Spinal cord (tissue), 10 donors: Measurements from ENCODE around the gene TFR2. TPM values are rescaled to one million over a fixed set of nuclear protein-coding genes. Genes with fewer than 3 reads are reported as not detected.

Experiments
- DNase-seq, 6 donors: peaks; one replicate each; pipeline versions ENCODE4 v3.0.0 to v3.0.0-alpha.2; 2013 to 2015; ENCODE audit warnings: low spot score in 6 of 6, low read depth in 4 of 6
- H3K27ac ChIP-seq: one replicate; pipeline ENCODE4 v1.5.1; 2013; ENCODE audit warnings: low read depth, low read length, control low read depth
- H3K27me3 ChIP-seq: one replicate; pipeline ENCODE4 v1.6.1; 2013; ENCODE audit warnings: low read length; ENCODE audit not compliant: control insufficient read depth, insufficient read depth
- H3K36me3 ChIP-seq: one replicate; pipeline ENCODE4 v1.6.1; 2013; ENCODE audit warnings: low read length; ENCODE audit not compliant: control insufficient read depth, insufficient read depth
- H3K4me1 ChIP-seq: one replicate; pipeline ENCODE4 v1.6.1; 2013; ENCODE audit warnings: low read length; ENCODE audit not compliant: control insufficient read depth, insufficient read depth
- H3K4me3 ChIP-seq: one replicate; pipeline ENCODE4 v1.5.1; 2013; ENCODE audit warnings: low read depth, low read length, control low read depth
- H3K9me3 ChIP-seq: one replicate; pipeline ENCODE4 v1.6.1; 2013; ENCODE audit warnings: low read length; ENCODE audit not compliant: control insufficient read depth, insufficient read depth
- WGBS: methylation state at CpG from one replicate; pipeline ENCODE4 v1.1.5; 2013; ENCODE audit warnings: missing lambda C conversion rate; ENCODE audit not compliant: insufficient coverage; 5-methylcytosine and 5-hydroxymethylcytosine counted together
- polyA plus RNA-seq, 2 donors: library from polyadenylated mRNA; unstranded; fragments of 120-200 nt; gene quantifications; one replicate each; pipeline ENCODE4 v1.2.1, GENCODE V29; 2013; ENCODE audit not compliant: insufficient read length in 2 of 2
- total RNA-seq, 2 donors: library from RNA; depleted of rRNA in 1 of 2; stranded (reverse); fragments of 120-200 nt in 1 of 2; fragments of >200 nt in 1 of 2; gene quantifications; one replicate each; pipeline versions ENCODE4 v1.2.3 to v1.2.4, GENCODE V29; 2013 to 2014
- donor health status: healthy.

TFR2 gene
- total and polyA plus RNA-seq, 4 donors, result 3.7 to 17.9 (median 12.0) TPM

DNA sequence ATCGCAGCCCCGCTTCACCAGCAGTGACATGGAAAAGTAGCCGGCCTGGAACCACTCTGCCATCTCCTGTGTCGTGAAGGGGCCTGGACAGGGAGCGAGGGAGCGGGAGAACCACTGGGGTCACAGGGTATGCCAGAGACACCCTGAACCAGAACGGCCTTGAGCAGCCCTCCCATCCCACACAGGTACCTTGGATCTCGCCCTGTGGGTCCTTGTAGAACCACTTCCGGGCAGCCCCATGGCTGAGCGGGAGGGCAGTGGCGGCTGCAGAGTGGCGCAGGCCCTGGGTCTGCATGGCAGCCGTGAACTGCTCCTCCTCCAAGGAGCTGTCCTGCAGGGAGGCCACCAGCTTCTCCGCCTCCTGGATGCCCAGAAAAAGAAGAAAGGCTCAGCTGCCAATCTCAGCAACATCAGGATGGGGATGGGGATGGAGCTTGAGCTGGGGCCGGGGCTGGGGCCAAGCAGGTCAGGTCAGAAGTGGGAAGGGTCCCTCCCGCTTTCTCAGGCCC is 43.2 kb upstream of the TFR2 start:
- H3K4me3 ChIP-seq, result no peak overlapping the region
- H3K9me3 ChIP-seq, result no peaks in the 10 kb centered on the region
- 91% methylated on average over 16 of the region's 16 CpGs for WGBS
- DNase-seq, result no peak
- H3K27me3 ChIP-seq, result no peaks in the 10 kb centered on the region
- H3K27ac ChIP-seq, result no peak overlapping the region
- peaks cover 14% of the 10 kb centered on the region for H3K4me1 ChIP-seq
- peaks cover 99% of the 10 kb centered on the region for H3K36me3 ChIP-seq

DNA sequence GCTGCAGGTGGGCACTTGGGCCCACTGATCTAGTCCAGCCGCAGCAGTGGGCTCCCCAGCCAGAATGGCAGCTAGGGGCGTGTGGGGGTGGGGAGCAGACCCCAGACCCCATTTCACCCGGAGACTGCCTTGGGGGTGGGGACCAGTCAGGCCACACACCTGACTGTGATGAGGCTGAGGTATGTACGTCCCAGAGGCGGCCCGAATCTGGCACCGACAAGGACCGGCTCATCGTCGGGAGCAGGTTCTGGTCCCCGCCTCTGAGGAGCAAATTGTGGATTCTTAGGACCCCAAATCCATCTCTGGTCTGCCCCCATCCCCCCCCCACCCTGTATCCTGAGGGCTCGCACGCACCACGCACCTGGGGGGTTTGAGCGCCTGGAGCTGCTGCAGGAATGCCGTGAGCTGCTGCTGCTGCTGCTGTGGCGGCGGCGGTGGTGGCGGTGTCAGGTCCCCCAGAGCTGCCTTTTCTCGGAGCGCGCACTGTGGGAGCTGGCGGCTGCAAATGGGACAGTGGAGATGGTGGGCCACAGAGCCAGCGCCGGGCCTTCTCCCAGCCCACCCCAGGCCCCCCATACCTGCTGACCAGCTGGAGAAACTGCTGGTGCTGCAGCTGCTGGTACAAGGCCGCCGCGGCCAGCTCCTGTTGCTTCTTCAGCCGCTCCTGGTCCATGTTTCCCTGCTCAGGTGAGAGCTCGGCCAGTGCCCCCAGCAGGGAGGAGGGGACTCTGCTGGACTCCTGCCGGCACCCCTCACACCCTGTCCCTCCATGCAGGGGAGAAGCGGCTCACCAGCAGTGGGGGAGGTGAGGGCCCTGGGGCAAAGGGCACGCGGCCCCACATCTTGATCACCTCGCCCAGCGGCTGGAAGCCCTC is 42.5 kb upstream of the TFR2 start:
- DNase-seq, result no peak
- Histone ChIP-seq H3K4me3 (no peak overlapping the region), H3K36me3 (peaks cover 99% of the 10 kb centered on the region), H3K9me3 (no peaks in the 10 kb centered on the region), H3K27me3 (no peaks in the 10 kb centered on the region), H3K27ac (no peak overlapping the region), H3K4me1 (peaks cover 8% of the 10 kb centered on the region)
- WGBS, result 94% methylated on average over 32 of the region's 37 CpGs

DNA sequence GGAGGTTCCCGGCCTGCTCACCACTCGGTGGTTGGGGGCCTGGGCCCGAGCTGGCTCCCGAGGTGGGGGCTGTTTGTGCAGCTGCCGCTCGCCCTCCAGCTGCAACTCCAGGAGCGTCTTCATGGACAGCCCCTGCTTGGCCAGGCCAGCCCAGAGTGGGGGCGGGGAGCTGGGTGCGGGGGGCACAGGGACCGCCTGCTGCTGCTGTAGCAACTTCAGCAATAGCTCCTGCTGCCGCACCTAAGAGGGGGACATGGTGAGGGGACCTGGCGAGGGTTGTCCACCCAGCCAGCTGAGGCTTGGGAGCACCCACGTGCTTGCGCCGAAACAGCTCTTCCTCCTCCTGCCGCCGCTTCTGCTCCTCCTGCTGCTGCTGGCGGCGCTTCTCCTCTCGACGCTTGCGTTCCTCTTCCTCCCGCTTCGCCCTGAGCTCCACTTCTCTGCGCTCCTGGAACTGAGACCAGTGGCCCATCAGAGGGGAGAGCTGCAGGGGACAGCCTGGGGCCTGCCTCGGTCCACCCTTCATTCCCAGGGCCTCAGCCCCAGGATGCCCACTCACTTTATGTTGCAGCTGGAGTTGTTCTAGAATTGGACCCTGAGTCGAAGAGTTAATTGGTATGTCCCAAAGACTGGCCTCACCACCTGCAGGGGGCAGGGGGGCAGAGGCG is 41.8 kb upstream of the TFR2 start:
- no peaks in the 10 kb centered on the region for H3K9me3 ChIP-seq
- H3K27me3 ChIP-seq, result no peaks in the 10 kb centered on the region
- no peak for DNase-seq
- H3K27ac ChIP-seq, result no peak overlapping the region
- H3K4me3 ChIP-seq, result no peak overlapping the region
- peaks cover 14% of the 10 kb centered on the region for H3K4me1 ChIP-seq
- WGBS, result 82% methylated on average over 27 of the region's 28 CpGs
- peaks cover 99% of the 10 kb centered on the region for H3K36me3 ChIP-seq

DNA sequence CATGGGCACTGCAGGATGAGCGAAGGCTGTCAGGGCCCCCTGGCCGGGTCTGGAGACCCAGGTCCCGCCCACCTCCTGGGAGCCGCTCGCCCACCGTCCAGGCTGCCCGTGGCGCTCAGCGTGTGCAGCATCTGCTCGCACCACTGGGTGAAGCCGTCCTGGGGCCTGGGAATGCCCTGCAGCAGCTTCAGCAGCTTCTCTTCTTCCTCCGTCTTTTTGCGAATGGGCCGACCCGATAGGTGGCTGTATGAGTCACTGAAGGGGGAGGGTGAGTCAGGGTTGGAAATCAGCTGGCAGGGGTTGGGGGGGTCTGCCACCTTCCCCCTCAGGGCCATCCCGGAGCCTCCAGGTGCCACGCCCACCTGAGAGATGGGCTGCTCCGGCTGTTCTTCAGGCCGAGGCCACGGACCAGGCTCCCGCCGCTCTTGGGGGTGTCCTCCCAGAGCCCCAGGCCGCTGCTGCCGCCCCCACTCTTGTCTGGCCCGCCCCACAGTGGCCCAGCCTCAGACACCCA is 40.9 kb upstream of the TFR2 start:
- no peak for DNase-seq
- no peaks in the 10 kb centered on the region for H3K27me3 ChIP-seq
- H3K36me3 ChIP-seq, result peaks cover 99% of the 10 kb centered on the region
- no peaks in the 10 kb centered on the region for H3K9me3 ChIP-seq
- peaks cover 16% of the 10 kb centered on the region for H3K4me1 ChIP-seq
- no peak overlapping the region for H3K4me3 ChIP-seq
- no peak overlapping the region for H3K27ac ChIP-seq
- WGBS, result 75% methylated on average over 21 of the region's 25 CpGs

DNA sequence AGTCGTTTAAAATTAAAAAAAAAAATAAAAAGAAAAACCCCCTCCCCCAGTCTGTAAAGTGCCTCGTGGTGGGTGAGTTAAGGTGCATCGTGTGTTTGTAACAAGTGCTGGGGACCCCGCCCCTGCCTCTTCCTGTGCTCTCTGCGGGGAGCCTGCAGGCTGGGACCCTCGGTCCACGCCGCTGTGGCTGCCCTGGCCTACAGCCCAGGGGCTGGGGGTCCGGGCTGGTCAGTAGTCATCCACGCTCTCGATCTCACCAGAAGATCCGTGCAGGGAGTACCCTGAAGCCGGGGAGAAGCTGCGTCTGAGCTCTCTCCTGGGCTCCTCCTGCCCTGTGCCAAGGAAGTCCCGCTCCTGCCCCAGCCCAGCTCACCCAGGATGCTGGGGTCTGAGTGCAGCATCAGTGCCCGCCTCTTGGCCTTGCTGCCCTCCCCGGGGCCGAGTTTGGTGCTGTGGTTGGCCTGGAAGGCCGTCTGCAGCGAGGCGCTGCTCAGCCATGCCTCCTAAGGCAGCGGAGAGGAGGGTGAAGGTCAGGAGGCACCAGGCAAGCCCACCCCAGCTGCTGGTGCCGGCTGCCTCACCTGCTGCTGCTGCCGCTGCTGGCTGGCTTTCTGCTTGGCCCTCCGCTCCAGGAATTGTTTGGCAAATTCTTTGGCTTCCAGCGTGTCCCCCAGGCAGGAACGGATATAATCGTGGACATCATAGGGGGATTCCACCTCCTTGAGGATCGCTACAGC is 40.3 kb upstream of the TFR2 start:
- whole genome bisulfite sequencing, result 79% methylated on average over 27 of the region's 29 CpGs
- H3K4me3 ChIP-seq, result no peak overlapping the region
- H3K4me1 ChIP-seq, result peaks cover 20% of the 10 kb centered on the region
- H3K27me3 ChIP-seq, result no peaks in the 10 kb centered on the region
- H3K9me3 ChIP-seq, result no peaks in the 10 kb centered on the region
- H3K36me3 ChIP-seq, result peaks cover 99% of the 10 kb centered on the region
- DNase-seq, result no peak
- no peak overlapping the region for H3K27ac ChIP-seq

DNA sequence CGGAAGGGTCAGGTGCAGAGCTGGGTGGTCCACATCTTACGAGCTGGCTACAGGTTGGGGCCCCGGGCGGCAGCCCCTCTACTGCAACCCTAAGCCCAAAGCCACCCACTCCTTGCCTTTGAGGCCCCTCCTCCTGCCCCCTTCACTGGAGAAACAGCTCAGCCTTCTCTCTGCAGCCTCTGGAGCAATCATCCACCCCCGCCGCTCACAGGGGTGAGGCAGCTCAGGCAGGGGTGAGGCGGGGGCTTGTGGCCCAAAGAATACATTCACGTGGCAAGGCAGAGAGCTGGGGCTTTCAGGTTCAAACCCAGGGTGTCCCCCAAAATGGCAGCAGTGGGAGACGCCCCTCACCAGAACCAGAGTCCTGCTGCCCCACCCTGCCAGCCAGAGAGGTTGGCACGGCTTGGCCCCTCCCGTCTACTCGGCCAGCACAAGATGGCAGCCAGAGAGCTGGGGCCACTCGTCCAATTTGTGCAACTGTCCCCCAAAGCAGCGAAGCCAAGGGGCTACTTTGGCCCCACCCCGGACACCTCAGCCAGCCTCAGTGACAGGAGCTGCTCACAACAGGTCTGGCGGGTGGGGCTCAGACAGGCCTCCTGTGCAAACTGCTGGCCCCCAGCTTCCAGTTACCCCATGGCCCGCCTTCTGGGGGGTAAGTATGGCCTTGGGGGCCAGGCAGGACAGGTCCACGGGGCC is 39.4 kb upstream of the TFR2 start:
- WGBS, result 80% methylated on average over 17 of the region's 18 CpGs
- Histone ChIP-seq H3K4me3 (no peak overlapping the region), H3K27me3 (no peaks in the 10 kb centered on the region), H3K36me3 (peaks cover 95% of the 10 kb centered on the region), H3K4me1 (peaks cover 25% of the 10 kb centered on the region), H3K27ac (no peak overlapping the region), H3K9me3 (no peaks in the 10 kb centered on the region)
- DNase-seq, result no peak

DNA sequence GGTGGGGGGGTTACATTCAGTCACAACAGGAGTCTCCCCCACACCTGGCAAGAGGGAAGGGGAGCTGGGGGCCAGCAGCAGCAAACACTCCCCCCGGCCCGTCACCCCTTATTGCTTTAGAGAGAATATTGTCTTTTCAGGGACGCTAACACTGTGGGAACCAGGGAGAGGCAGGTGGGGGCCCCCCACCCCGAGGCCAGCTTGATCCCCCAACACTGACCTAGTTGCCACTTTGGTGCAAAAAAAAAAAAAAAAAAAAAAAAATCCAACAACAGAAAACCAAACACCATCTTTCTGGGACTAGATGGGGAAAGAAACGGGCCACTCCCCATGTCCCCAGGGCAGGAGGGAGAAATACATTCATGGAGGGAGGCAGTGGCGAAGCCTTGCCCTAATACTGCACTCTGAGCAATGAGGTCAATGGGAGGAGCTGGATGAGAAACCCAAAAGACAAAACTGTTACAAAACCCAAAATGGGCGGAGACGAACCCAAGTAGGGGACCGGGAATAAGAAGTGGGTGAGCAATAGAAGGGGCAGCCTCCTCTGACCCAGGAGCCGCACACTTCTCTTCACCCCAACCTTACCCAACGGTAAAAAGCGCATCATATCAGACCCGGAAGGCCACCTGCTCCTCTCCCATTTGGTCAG is 38.7 kb upstream of the TFR2 start:
- 85% methylated on average over 4 of the region's 13 CpGs for WGBS
- Histone ChIP-seq H3K27me3 (no peaks in the 10 kb centered on the region), H3K36me3 (peaks cover 88% of the 10 kb centered on the region), H3K27ac (no peak overlapping the region), H3K4me3 (no peak overlapping the region), H3K4me1 (peaks cover 25% of the 10 kb centered on the region), H3K9me3 (no peaks in the 10 kb centered on the region)
- no peak for DNase-seq

DNA sequence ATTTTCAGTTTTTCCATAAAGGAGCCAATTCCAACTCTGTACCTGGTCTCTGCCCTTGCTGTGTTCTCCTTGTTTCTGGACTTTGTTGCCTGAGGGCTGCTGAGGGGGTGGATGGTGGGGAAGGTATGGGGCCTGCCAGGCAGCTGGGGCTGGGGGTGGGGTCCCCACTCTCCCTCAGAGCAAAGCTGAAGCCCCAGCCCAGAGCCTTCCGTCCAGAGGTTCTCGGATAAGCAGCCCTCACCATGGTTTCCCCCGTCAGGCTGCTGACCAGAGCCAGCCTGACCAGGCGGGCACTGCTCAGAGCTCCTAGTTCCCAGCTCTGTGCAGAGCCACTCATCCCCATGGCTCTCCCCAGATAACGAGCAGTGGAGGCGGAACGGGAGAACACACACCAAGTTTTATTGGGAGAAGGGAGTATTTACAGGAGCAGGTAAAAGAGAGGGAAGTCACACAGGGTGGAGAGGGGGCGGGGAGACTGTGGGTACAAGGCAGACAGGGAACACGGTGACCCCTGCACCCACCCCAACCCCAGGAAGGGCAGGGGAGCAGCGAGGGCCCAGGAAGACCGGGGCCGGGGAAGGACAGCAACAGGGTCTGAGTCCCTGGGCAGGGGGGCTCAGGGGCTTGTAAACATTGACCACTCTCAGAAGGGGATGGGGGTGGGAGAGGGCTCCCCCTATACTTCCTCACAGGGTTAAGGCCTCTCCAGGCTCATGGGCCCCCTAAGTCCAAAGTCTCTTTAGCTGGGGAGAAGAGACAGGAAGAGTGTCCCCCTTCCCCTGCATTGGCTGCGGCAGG is 38.0 kb upstream of the TFR2 start:
- Histone ChIP-seq H3K4me3 (no peak overlapping the region), H3K36me3 (peaks cover 84% of the 10 kb centered on the region), H3K9me3 (no peaks in the 10 kb centered on the region), H3K27ac (no peak overlapping the region), H3K4me1 (peaks cover 30% of the 10 kb centered on the region), H3K27me3 (no peaks in the 10 kb centered on the region)
- 79% methylated on average over 4 of the region's 13 CpGs for WGBS
- no peak for DNase-seq
